ENCODE results near the gene MAGI2.

- TF ChIP-seq, protein P1, sequence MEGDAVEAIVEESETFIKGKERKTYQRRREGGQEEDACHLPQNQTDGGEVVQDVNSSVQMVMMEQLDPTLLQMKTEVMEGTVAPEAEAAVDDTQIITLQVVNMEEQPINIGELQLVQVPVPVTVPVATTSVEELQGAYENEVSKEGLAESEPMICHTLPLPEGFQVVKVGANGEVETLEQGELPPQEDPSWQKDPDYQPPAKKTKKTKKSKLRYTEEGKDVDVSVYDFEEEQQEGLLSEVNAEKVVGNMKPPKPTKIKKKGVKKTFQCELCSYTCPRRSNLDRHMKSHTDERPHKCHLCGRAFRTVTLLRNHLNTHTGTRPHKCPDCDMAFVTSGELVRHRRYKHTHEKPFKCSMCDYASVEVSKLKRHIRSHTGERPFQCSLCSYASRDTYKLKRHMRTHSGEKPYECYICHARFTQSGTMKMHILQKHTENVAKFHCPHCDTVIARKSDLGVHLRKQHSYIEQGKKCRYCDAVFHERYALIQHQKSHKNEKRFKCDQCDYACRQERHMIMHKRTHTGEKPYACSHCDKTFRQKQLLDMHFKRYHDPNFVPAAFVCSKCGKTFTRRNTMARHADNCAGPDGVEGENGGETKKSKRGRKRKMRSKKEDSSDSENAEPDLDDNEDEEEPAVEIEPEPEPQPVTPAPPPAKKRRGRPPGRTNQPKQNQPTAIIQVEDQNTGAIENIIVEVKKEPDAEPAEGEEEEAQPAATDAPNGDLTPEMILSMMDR (IDR thresholded peaks at IDR 0.05) = no peak
- no peak for TF ChIP-seq POLR2A (IDR thresholded peaks at IDR 0.05)
These were observed 1279.8 kb downstream of the MAGI2 start for GRCh38 chr7:78173666-78174065.

All from esophagus squamous epithelium (tissue), 4 donors.